SU-DHL-6 (cell line): Measurements from ENCODE around the gene AATK.

Experiments used
- H2AFZ ChIP-seq: fragments of 200-600 bp; sonication (generic); 2 replicates; pipeline ENCODE4 v1.6.1; 2014; ENCODE audit warnings: low read depth, mild to moderate bottlenecking, moderate library complexity, mixed read lengths, antibody characterized with exemption, low read length; ENCODE audit not compliant: severe bottlenecking
- H3F3A ChIP-seq: fragments of 200-600 bp; shearing (Covaris generic); 2 replicates; pipeline ENCODE4 v1.6.0; 2016; ENCODE audit warnings: antibody characterized with exemption, mild to moderate bottlenecking; ENCODE audit not compliant: insufficient read depth
- H3K27ac ChIP-seq: fragments of 200-600 bp; sonication (generic); 2 replicates; pipeline ENCODE4 v1.5.1; 2016; ENCODE audit warnings: low read depth, mild to moderate bottlenecking, low read length, moderate library complexity, mixed read lengths
- H3K27me3 ChIP-seq: fragments of 200-600 bp; sonication (generic), shearing (Covaris generic); 2 replicates; pipeline ENCODE4 v1.6.0; 2014; ENCODE audit warnings: mild to moderate bottlenecking, low read length
- H3K36me3 ChIP-seq: fragments of 200-600 bp; sonication (generic); 2 replicates; pipeline ENCODE4 v1.6.1; 2014; ENCODE audit warnings: mild to moderate bottlenecking, low read length, mixed read lengths
- H3K4me2 ChIP-seq: fragments of 300-600, 200-600 bp; shearing (Covaris generic), sonication (generic); 2 replicates; pipeline ENCODE4 v1.6.0; 2014; ENCODE audit warnings: low read length, low read depth, mild to moderate bottlenecking; ENCODE audit not compliant: poor library complexity, severe bottlenecking
- H3K4me3 ChIP-seq: fragments of 200-600 bp; sonication (generic); 2 replicates; pipeline ENCODE4 v1.5.1; 2014; ENCODE audit warnings: antibody characterized with exemption, low read length, mild to moderate bottlenecking, mixed read lengths; ENCODE audit not compliant: insufficient read depth, poor library complexity, severe bottlenecking
- H3K79me2 ChIP-seq: fragments of 200-600 bp; sonication (generic); 2 replicates; pipeline ENCODE4 v1.6.1; 2014; ENCODE audit warnings: mild to moderate bottlenecking, low read length, moderate library complexity; ENCODE audit not compliant: insufficient read depth
- H3K9ac ChIP-seq: fragments of 200-600 bp; sonication (generic); 2 replicates; pipeline ENCODE4 v1.7.0; 2014; ENCODE audit warnings: mild to moderate bottlenecking, low read length
- H3K9me2 ChIP-seq: fragments of 200-600 bp; sonication (generic); replicated peaks from 2 replicates; pipeline ENCODE4 v1.6.1; 2014; ENCODE audit warnings: low read length; ENCODE audit not compliant: insufficient read depth
- H3K9me3 ChIP-seq: fragments of 200-600 bp; sonication (generic); 2 replicates; pipeline ENCODE4 v1.6.1; 2014; ENCODE audit warnings: low read length, mixed read lengths; ENCODE audit not compliant: insufficient read depth
- H4K20me1 ChIP-seq: fragments of 200-600 bp; sonication (generic); 2 replicates; pipeline ENCODE4 v1.6.1; 2014; ENCODE audit warnings: low read depth, mild to moderate bottlenecking, antibody characterized with exemption, low read length, moderate library complexity, mixed read lengths
- EZH2phosphoT487 ChIP-seq: fragments of 200-600 bp; sonication (generic), shearing (Covaris generic); conservative IDR thresholded peaks from 2 replicates; pipeline ENCODE4 v1.6.1; 2018; ENCODE audit warnings: mild to moderate bottlenecking, antibody characterized with exemption, low read length, moderate library complexity, mixed read lengths
- TF ChIP-seq, protein P1 (sequence below): fragments of 200-600 bp; sonication (generic); IDR thresholded peaks from one replicate; pipeline ENCODE4 v1.5.1; 2017; ENCODE audit warnings: antibody characterized with exemption, mild to moderate bottlenecking, low read length, moderate library complexity; ENCODE audit not compliant: insufficient read depth, poor library complexity, severe bottlenecking

Gene AATK

DNA sequence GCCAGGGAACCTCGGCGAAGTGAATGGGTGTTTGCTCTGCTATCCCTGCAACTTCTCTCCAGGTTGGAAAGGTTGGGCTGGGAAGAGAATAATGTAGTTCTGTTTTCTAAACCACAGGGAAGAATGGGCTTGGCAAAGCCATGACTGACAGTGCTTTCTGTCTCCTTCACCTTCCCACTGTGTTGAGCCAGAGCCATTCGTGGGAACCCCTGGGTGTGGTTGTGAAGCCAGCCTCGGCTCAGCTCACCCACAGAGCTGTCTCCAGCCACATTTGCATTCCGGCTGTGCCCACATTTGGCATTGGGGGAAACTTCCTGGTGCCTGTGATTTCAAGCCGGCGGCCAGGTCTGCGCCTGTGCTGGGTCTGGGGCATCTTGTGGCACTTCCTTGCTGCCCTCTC is 91.1 kb downstream of the AATK start:
- Histone ChIP-seq H3K9me2 (no peaks in the 10 kb centered on the region), H3K4me2 (no peak overlapping the region), H3K36me3 (no peaks in the 10 kb centered on the region), H3K9ac (no peak overlapping the region), H3K4me3 (no peak overlapping the region), H4K20me1 (no peaks in the 10 kb centered on the region), H3K9me3 (no peaks in the 10 kb centered on the region), H2AFZ (no peak overlapping the region), H3K27ac (no peak overlapping the region), H3K79me2 (no peaks in the 10 kb centered on the region), H3K27me3 (no peaks in the 10 kb centered on the region), H3F3A (no peaks in the 10 kb centered on the region)
- no peak for TF ChIP-seq EZH2phosphoT487
- TF ChIP-seq, protein P1, sequence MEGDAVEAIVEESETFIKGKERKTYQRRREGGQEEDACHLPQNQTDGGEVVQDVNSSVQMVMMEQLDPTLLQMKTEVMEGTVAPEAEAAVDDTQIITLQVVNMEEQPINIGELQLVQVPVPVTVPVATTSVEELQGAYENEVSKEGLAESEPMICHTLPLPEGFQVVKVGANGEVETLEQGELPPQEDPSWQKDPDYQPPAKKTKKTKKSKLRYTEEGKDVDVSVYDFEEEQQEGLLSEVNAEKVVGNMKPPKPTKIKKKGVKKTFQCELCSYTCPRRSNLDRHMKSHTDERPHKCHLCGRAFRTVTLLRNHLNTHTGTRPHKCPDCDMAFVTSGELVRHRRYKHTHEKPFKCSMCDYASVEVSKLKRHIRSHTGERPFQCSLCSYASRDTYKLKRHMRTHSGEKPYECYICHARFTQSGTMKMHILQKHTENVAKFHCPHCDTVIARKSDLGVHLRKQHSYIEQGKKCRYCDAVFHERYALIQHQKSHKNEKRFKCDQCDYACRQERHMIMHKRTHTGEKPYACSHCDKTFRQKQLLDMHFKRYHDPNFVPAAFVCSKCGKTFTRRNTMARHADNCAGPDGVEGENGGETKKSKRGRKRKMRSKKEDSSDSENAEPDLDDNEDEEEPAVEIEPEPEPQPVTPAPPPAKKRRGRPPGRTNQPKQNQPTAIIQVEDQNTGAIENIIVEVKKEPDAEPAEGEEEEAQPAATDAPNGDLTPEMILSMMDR: no peak

DNA sequence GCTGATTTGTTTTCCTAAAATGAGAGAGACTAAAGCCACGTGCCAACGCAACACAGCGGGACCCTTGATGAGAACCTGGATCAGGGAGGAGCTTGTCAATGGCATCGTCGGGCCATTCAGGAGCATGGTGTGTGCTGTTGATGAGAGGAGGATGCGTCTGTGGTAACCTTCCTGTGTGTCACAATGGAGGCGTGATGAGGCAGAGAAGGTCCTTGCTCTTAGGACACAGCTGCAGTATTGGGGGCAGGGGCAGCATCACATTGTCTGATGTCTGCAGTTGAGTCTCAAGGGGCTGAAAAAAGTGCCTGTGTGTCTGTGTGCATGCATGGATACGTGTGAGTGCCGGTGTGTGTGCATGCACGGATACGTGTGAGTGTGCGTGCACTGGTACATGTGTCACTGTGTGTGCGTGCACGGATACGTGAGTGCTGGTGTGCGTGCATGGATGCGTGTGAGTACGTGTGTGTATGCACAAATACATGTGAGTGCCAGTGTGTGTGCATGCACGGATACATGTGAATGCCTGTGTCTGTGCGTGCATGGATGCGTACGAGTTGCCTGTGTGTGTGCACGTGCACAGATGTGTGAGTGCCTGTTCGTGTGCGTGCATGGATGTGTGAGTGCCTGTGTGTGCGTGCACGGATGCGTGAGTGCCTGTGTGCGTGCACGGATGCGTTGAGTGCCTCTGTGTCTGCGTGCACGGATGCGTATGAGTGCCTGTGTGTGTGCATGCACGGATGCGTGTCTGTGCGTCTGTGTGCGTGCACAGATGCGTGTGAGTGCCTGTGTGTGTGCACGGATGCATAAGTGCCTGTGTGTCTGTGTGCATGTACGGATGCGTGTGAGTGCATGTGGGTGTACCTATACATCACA is 91.8 kb downstream of the AATK start:
- H3K27me3 ChIP-seq: no peaks in the 10 kb centered on the region
- H3K36me3 ChIP-seq: no peaks in the 10 kb centered on the region
- H3K4me3 ChIP-seq: no peak overlapping the region
- H3K27ac ChIP-seq: no peak overlapping the region
- no peaks in the 10 kb centered on the region for H3K9me3 ChIP-seq
- H3K9ac ChIP-seq: no peak overlapping the region
- no peaks in the 10 kb centered on the region for H3F3A ChIP-seq
- no peaks in the 10 kb centered on the region for H3K9me2 ChIP-seq
- no peak overlapping the region for H2AFZ ChIP-seq
- no peaks in the 10 kb centered on the region for H3K79me2 ChIP-seq
- H3K4me2 ChIP-seq: no peak overlapping the region
- TF ChIP-seq, protein P1: no peak
- no peak for TF ChIP-seq EZH2phosphoT487
- no peaks in the 10 kb centered on the region for H4K20me1 ChIP-seq

DNA sequence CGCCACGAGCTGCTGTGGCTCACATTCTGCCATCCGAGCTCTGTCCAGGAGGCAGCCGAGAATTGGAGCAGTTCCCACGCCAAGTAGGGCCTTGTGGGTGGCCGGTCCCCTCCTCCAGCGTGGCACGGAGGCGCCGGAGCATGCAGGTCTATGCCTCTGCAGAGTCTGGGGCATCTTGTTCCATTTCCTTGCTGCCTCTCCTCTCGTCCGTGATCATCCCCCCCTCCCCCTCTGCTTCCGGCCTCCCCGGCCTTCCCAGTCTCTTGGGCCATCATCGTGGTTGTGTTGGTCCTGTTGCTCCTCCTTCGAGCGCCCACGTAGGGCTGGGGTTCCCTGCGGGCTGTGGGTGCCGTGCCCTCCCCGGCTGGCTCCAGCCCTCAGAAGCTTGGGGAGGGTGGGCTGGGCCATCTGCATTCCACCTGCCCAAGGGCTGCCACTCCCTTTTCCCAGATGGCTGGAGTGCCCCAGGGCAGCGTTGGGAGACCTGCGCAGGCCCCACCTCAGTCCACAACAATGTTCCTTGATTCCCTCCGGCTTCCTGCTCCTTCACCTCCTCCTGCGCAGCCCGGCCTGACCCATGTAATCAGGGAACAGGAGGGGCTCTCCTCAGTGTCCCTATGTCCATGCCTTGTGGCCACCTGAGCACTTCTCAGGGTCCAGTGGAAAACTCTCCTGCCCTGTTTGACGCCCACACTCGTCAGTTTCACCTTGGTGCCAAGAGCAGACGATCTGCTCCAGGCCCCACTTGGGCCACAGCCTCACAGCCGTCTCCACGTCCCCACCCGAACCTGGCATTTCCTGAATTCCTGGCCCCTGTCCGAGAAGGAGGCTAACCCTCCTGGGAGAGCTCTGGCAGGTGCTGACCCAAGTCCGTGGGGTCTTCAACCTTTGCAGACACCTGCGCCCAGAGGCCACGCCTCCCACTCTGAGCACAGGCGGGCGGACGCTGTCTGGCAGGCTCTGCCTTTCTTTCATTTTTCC is 94.0 kb downstream of the AATK start:
- Histone ChIP-seq H3F3A (no peaks in the 10 kb centered on the region), H3K9me3 (no peaks in the 10 kb centered on the region), H3K4me3 (no peak overlapping the region), H3K9me2 (no peaks in the 10 kb centered on the region), H3K9ac (no peak overlapping the region), H3K27ac (no peak overlapping the region), H3K36me3 (no peaks in the 10 kb centered on the region), H3K27me3 (no peaks in the 10 kb centered on the region), H4K20me1 (no peaks in the 10 kb centered on the region), H3K4me2 (no peak overlapping the region), H2AFZ (no peak overlapping the region), H3K79me2 (no peaks in the 10 kb centered on the region)
- TF ChIP-seq, protein P1: no peak
- no peak for TF ChIP-seq EZH2phosphoT487
